PFSK-1 (cell line): ENCODE measurements around the gene WDR86.

Experiments used
- POLR2AphosphoS5 ChIP-seq: IDR thresholded peaks from 2 replicates; pipeline ENCODE4 v1.6.1; 2012; ENCODE audit warnings: low read depth, mild to moderate bottlenecking, control low read depth, low read length, moderate library complexity
- SIN3A ChIP-seq: IDR thresholded peaks from 2 replicates; pipeline ENCODE4 v1.6.1; 2012; ENCODE audit warnings: mild to moderate bottlenecking, low read length, moderate library complexity, borderline replicate concordance; ENCODE audit not compliant: insufficient read depth
- TAF1 ChIP-seq: IDR thresholded peaks from 2 replicates; pipeline ENCODE4 v1.6.1; 2012; ENCODE audit warnings: low read length, control low read depth, borderline replicate concordance; ENCODE audit not compliant: insufficient read depth
- TF ChIP-seq, protein P1 (sequence below), 2 experiments: IDR thresholded peaks; 2 replicates each; pipeline versions ENCODE4 v1.6.1 to v1.8.0; 2011 to 2012; ENCODE audit warnings: low read depth in 2 of 2, low read length in 2 of 2, control low read depth in 1 of 2, inconsistent platforms in 1 of 2, mild to moderate bottlenecking in 1 of 2, moderate library complexity in 1 of 2; ENCODE audit not compliant: insufficient read depth in 1 of 2

DNA sequence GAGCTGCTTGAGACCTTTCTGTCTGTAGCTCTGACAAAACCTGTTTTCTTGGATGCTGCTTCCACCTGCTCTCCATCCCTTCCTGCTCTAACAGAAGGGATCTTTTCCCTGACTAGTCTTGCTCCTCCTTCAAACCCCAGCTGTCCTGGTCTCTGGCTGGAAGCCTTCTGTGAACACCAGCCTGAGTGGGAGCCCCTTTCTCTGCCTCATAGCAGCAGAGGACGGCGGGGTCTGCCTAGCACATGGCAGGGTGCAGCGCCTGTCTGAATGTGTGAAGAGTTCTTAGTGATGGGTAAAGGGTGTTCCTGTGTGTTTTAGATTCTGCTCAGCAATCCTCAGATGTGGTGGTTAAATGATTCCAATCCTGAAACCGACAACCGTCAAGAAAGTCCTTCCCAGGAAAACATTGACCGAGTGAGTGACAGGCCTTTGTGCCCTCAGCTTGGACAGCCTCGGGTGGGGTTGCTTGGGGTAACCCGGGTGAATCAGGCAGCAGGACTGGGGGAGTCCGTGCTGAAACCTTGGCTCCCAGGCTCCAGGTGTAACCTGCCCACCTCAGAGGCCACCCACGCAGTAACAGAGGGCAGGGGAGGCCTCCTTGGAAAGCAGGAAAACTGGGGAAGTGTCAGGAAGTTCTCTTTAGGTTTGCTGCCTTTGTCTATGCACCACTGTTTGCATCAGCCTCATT, 34.2 kb downstream of the WDR86 start:
- TF ChIP-seq, protein P1, sequence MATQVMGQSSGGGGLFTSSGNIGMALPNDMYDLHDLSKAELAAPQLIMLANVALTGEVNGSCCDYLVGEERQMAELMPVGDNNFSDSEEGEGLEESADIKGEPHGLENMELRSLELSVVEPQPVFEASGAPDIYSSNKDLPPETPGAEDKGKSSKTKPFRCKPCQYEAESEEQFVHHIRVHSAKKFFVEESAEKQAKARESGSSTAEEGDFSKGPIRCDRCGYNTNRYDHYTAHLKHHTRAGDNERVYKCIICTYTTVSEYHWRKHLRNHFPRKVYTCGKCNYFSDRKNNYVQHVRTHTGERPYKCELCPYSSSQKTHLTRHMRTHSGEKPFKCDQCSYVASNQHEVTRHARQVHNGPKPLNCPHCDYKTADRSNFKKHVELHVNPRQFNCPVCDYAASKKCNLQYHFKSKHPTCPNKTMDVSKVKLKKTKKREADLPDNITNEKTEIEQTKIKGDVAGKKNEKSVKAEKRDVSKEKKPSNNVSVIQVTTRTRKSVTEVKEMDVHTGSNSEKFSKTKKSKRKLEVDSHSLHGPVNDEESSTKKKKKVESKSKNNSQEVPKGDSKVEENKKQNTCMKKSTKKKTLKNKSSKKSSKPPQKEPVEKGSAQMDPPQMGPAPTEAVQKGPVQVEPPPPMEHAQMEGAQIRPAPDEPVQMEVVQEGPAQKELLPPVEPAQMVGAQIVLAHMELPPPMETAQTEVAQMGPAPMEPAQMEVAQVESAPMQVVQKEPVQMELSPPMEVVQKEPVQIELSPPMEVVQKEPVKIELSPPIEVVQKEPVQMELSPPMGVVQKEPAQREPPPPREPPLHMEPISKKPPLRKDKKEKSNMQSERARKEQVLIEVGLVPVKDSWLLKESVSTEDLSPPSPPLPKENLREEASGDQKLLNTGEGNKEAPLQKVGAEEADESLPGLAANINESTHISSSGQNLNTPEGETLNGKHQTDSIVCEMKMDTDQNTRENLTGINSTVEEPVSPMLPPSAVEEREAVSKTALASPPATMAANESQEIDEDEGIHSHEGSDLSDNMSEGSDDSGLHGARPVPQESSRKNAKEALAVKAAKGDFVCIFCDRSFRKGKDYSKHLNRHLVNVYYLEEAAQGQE (IDR thresholded peaks at IDR 0.05; ENCODE audit: insufficient read depth in 1 of 2, low read depth in 2 of 2, low read length in 2 of 2), result no peak
- no peak for TF ChIP-seq TAF1
- no peak for TF ChIP-seq POLR2AphosphoS5
- no peak for TF ChIP-seq SIN3A
